GM21619 (cell line): ENCODE data around the gene KCNS3.

Source experiments
- ATAC-seq: cut with Tn5 transposase; IDR thresholded peaks from one replicate; pipeline ENCODE4 v1.9.1; 2021; ENCODE audit not compliant: unreplicated experiment

KCNS3 gene

DNA sequence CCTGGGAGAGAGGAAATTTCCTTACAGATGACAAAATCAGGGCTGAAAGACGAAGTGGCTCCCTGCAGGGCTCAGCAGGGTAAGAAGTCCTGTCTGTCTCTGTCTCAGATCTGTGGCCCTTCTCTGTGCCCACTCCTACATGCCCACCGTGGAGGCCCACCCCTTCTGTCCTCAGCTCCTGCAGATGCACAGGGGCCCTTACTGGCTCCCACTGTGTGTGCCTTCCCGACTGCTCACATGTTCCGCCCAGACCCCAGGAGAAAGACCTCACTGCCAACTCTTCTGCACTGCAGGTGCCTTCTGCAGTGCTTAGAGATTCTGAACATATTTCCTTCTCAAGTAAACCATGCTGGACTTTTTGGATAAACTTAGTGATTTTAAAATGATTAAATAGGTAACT lies 1.9 kb upstream of the KCNS3 start:
- ATAC-seq: no peak

GRCh38 chr2:17877811-17878280 lies 621 bp upstream of the KCNS3 start:
- ATAC-seq: peak; percentile 24

- ATAC-seq: no peak
Observed at GRCh38 chr2:17879137-17879912, 858 bp downstream of the KCNS3 start.

DNA sequence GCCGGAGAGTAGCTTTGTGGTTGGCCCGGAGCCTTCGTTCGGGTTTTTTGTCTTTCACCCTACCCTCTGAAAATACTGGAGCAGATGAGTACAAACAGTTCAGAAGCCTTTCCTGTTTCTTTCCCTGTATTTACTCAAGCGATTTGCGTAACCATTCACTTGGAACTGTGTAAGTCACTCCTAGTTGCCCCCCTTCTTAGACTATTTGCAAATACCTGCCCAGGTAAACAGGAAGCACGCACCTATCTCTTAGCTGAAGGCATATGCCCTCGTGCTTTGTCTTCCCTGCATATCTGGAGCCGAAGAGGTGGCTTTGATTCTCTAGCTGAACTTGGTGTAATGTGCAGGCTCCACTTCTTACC lies 1.4 kb downstream of the KCNS3 start:
- no peak for ATAC-seq

DNA sequence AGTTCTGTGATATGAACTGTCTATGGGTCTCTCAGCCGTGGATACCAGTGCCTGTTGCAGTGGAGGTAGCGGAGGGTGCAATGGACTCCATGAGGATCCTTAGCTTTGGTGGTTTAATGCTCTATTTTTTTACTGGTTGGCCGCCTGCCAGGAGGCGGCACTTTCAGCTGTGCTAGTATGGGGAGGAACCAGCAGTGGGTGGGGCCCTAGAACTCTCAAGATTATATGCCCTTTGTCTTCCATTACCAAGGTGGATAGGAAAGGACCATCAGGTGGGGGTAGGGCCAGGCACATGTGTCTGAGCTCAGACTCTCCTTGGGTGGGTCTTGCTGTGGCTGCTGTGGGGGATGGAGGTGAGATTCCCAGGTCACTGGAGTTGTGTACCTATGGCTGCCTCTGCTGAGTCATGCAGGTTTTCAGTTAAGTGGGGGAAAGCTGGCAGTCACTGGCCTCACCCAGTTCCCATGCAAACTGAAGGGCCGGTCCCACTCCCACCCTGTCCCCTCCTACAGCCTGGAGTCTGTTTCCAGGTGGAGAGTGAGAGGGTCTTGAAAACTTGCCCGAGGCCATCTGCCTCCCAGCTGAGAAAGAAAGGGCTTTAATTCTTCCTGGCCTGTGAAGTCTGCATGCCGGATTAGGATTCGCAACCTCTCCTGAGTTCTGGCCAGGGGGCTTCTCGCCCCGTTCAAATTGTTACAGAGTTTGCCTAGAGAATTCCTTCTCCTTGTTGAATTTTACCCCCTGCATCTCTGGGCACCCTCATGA lies 14.5 kb downstream of the KCNS3 start:
- no peak for ATAC-seq

DNA sequence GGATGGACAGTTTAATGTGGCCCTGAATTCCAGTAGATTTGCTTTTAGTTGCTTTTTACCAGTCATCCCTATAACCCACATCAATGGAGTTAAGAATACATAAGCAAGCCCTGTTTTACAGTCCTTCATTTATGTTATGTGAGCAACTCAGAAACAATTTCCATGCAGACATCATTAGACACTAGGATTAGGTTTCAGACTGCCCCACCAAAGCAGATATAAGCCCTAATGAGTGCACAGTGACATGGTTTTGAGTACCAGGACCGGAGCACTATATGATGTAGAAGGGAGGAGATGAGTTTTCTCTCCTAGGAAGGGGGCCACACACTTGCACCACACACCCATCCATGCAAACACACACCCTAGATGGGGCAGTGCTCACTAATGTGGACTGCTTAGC lies 15.5 kb downstream of the KCNS3 start:
- no peak for ATAC-seq

DNA sequence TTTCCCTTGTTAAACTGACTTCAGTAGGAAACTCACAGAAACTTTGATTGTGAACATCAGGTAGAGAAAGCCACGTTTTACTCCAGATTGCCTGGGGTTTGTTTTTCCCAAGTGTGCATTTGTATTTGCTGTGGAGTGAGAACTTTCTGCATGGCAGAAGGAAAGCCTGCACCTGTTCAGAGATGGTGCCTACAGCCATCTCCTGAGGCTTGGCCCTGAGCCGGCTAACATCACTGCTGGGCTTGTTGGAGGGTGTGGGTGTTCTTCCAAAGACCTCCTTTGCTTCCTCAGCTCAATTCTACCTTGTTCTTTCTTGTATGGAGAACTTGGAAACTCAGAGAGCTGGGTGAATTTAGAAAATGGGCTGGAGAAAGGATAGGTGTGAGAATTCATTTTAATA lies 16.1 kb downstream of the KCNS3 start:
- ATAC-seq: no peak

DNA sequence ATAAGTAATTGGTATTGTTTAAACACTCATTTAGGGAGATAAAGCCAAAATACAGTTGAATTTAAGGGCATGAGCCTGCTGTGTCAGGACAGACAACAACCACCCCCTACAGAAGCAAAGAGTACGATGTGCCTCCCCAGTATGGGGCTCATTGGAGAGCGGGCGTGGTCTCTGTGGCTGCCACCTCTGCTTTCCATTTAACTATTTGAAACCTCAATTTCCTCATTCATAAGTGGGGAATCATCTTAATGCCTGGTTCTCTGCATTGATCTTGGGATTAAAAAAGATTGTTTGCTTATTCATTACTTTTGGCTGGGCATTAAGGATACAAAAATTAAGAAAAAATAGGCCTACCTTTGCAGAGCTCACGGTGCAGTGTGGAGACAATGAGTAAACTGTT lies 21.4 kb downstream of the KCNS3 start:
- ATAC-seq: no peak

DNA sequence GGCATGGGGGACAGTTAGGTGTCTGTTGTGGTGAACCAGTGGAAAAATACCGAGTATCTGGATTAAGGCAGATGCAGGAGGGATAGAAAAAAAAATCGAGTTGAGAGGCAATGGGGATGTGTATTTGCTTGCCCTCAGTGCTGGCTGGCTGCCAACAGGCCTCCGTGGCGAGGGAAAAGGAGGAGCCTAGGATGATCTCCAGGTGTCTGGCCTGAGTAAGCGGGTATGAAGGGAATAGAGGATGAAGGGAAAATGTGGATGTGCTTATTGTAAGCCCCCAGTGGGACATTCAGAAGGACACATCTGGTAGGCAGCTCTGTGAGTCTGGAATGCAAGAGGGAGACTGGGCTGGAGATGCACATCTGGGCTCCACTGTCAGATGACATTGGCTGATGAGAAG lies 22.8 kb downstream of the KCNS3 start:
- ATAC-seq: no peak

- no peak for ATAC-seq
Observed at GRCh38 chr2:17910980-17911379, 32.5 kb downstream of the KCNS3 start.

DNA sequence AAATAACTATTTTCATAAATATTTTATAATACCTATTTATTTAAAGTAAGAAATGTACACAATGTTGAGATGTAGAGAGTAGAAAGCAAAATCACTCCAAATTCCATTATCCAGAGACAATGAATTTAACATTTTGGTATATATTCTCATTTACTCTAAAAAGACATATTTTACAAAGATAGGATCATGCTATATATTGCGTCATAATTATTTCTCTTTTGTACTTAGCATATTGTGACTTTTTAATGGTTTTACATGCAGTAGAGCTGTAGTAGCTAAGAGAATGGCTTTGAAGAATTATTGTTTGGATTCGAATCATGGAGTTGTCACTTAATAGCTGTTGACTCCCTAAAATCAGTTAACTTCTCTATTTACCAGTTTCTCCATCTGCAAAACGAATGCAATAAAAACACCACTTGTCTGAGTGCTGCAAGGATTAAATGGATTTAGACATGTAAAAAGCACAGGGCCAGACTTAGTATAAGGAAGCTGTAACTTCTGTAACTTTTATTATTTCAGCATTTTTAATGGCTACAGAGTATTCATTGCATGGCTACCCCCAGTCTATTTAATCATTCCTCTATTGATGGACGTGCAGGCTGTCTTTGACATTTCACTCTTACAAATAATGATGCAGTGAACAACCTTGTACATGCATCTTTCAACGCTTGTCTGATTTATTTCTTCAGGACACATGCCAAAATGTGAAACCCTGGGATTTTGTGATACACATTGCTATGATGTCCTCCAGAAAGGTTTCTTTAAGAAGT lies 33.2 kb downstream of the KCNS3 start:
- peak; percentile 9 for ATAC-seq

DNA sequence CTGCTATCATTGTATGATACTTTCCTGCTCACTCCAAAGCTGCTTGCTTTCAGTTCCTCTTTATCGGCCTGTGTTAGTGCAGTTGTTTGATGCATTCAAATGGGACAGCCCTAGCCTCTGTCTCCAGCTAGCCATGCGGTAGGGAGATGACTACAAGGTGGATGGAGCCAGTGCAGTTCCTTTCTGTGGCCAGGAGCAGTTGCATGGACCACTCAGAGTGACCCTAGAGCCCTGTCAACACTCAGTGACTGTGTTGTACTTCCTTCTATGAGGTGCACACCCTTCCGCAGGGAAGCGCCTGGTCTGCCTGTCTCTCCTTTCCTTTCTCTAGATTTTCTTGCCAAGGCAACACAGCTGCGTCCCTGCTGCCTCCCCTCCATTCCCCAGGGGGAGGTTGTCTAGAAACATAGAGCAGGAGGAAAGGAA lies 33.8 kb downstream of the KCNS3 start:
- peak; percentile 98 for ATAC-seq

- no peak for ATAC-seq
Observed at GRCh38 chr2:17915099-17915498, 36.6 kb downstream of the KCNS3 start.

DNA sequence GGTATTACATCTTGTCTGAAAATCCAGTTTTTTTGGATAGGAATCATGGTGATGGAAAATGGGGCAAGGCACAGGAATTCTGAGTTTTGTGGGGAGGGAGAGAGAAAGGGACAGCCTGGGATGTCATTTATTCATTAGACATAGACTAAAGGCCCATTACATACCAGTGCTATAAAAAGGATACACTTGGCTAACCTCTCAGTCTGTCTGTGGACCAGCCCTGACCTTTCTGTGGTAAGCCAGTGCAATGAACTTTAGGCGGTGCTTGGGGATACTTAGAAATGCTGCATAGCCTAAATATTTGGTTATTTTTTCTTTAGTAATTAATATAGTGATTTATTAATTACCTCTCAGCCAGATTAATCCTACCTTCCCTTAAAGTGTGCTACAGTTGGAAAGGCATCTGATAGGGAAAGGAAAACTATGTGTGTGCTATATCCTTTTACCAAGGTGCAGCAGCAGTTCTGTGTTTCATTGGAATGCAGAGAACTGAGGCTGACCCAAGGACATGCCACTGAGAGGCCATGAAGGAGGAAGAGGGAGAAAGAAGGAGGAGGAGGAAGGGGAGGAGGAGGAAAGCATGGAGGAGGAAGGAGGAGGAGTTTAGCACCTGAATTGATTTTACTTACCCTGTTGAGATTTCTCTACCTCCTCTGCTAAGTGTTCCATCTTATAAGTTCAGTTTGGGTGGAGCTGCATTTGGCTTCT lies 37.5 kb downstream of the KCNS3 start:
- ATAC-seq: no peak

- no peak for ATAC-seq
Observed at GRCh38 chr2:17916584-17916983, 38.1 kb downstream of the KCNS3 start.

GRCh38 chr2:17918789-17919188 lies 40.3 kb downstream of the KCNS3 start:
- ATAC-seq: no peak

GRCh38 chr2:17930773-17931172 lies 52.3 kb downstream of the KCNS3 start:
- no peak for ATAC-seq

GRCh38 chr2:17933256-17933655 lies 54.8 kb downstream of the KCNS3 start:
- no peak for ATAC-seq

DNA sequence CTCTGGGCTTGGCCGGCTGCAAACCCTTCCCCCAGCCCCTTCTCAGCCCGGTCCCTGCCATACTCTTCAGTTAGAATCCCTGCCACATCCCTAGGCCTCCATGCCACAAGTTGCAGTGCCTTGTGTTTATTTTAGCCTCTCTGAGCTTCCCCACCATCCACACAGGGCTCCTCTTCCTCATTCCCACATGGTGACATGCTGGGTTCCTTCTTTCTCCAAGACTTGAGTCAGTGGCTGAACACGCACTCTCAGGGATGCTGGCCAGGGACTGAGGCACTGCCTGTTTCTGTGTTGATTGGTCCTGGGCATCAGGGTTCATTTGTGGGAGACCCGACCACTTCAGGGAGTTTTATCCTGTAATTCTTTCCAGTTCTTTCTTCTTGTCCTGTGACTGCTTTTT lies 56.3 kb downstream of the KCNS3 start:
- ATAC-seq: no peak

GRCh38 chr2:17935242-17935885 lies 56.9 kb downstream of the KCNS3 start:
- ATAC-seq: no peak

GRCh38 chr2:17936599-17936998 lies 58.1 kb downstream of the KCNS3 start:
- no peak for ATAC-seq
